ENCODE data around the gene PDZRN3. TPM values are rescaled to one million over a fixed set of nuclear protein-coding genes. Genes with fewer than 3 reads are reported as not detected.

Gene PDZRN3
- total RNA-seq, 1 experiment from 2014 or later = 0.55 TPM

DNA sequence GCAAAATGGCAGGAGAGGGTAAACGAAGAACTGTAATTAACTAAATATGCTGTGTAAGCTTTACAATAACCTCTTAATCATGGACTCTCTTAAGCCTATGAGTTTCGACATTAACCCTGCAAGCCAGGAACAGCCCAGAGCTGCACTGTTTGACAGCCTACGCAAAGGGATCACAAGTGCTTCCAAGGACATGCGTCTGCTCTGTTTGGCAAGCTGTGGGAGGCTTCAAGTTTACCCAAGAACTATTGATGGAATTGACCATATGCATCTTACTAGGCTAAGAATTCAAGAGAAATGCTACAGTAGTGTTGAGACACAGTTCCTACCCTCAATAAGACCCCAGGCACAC lies 66.0 kb downstream of the PDZRN3 start:
- no peak for DNase-seq (ENCODE audit: low read depth)

DNA sequence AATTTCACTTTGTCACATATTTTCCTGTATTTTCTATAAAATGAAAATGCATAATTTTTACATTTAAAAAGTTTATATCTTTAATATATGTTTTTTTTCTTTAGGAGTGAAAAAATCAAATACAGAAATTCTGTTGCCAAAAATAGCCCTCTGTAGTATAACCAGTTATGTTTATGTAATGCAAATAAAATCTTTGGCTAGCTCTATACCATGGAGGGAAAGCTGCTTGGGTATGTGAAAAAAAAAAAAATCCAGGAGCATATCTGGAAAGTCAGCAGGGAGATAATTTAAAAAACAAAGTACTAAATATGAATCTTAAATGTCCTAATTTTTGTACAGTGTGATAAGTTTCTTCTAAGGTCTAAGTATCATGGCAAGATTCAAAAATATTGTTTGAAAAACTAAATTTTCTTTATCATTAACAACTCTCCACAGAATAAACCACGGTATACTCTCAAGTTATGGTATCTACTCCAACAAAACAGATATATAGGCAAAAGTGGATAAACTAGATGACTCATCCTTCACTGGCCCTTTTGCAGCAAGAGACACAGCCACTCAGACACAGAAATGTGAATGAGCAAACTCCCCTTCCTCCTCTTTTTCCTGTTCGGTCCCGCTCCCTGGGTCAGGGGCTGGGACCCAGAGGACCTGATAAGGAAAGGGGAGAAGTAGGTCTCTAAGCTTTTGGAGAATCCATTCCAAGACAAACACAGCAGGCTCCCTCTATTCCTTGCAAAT lies 66.6 kb downstream of the PDZRN3 start:
- DNase-seq (ENCODE audit: low read depth) = no peak

DNA sequence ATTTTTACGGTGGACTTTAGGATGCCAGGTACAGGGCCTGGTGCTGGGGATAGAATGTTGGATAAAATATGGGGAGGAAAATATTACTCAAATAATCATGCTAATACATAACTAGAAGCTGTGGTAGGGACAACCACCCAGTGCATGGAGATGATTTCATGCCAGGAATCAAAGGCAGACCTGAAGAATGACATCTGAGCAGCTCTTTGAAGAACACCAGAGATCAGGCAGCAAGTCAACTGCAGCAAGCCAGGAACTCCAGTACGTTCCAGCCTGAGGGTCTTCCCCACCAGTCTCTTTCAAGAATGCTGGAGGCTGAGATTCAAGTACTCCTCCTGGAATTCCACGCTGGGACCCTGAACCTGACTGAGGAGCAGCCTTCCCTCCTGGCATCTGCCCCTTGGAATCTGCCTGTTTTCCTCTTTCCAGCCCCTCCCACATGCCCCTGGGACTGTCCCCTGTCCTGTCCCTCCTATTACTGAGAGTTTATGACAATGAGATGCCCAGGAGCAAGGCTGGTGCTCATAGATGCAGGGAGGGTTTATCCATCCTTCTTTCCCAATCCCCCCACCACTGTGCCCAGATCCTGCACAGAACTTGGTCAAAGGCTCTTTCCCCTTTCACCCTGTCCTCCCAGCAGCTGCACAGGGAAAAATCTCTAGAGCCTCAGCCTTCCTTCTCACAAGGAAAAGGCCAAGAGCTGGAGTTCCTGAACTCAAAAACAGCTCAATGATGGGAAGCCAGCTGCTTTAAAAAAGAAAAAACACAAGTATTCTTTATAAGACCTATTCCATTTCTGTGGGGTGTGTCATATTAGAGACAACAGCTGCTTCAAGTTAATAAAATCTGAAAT lies 68.0 kb downstream of the PDZRN3 start:
- DNase-seq (ENCODE audit: low read depth) = no peak

DNA sequence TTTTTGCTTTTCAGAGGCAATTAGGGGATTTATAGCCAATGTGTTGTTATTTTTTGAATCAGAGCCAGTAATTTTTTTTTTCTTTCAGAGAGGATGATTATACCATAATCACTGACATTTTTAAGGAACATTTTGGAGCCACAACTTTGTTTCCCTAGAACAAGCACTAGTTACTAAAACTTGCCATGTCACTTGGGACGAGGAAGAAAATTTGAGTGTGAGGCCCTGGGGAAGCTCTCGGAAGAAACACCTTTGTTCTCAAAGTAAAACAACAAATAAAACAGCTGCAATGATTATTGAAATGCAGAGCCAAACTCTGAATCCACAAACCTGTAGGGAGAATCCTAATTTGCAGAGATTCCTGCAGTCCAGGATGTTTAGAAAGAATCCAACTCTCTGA lies 69.7 kb downstream of the PDZRN3 start:
- DNase-seq (ENCODE audit: low read depth) = no peak

DNA sequence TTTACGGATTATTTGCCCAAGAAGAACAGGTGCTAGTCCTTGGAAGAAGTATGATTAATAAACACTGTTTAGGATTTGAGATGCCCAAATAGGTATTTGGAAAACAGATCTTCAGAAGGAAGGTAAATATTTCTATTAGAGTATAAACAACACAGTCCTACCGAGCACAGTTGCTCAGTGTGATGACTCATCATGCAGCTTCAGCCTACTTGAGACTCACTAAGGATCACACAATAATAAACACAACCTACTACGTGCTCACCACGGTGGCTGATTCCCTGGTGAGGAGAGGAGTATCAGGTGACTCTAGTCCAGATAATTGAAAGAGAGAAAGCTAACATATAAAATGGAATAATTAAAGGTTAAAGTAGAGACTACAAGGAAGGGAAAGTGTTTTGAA lies 72.0 kb downstream of the PDZRN3 start:
- DNase-seq (ENCODE audit: low read depth) = no peak

DNA sequence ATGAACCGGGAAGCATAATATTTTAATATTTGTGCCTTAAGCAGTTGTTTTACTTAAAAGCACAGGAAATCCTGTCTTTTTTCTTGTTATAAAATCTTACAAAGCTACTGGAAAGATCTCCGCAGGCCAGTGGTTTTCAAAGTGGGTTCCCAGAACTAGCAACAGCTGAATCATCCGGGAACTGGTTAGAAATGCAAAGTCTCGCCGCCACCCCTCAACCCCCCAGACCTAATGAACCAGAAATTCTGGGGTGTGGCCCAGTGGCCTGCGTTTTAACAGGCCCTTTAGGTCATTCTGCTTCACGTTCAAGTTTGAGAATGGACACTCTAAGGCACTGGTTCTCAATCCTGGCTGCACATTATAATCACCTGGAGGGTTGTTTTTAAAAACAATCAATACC lies 74.7 kb downstream of the PDZRN3 start:
- no peak for DNase-seq (ENCODE audit: low read depth)

DNA sequence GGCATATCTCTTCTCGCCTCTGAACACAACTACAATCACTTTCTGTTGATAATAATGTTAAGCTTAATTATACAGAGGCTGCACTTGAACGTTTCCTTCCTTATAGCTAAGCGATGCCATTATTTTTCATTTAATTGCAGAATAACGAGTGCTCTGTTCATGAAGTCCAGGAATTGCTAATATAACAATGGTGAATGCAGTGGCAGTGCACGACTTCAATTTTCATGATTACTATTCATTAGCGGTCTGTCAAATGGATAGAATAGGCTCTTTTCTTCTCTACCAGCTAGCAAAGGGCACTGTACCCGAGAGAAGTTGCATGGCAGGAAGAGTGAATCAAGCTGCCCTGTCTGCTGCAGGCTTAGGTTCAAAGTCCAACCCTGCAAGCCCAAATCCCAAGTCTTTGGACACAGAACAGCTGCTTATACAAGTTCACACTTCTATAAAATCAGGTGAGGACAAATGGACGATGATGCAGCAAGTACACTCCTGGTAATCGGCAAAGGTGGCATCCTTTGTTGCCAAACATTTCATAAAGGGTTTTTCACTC lies 75.6 kb downstream of the PDZRN3 start:
- no peak for DNase-seq (ENCODE audit: low read depth)

DNA sequence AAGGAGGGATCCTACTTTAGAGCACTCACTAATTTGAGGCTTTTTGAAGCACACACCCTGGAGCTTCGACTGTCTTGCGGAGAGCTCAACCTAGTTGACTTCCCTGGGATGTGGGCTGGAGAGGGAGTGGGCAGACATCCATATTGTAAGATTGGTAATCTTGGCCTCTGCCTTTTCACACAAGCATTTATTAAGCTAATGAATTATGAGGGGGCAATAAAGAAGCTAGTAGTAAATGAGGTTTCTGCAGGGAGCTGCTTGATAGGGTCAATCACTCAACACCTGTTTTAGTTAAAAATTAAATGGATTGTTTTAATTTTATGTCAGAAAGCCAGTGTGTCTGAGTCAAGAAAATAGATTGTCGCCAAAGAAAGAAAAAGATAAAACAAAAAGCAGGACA lies 76.3 kb downstream of the PDZRN3 start:
- DNase-seq (ENCODE audit: low read depth) = no peak

DNA sequence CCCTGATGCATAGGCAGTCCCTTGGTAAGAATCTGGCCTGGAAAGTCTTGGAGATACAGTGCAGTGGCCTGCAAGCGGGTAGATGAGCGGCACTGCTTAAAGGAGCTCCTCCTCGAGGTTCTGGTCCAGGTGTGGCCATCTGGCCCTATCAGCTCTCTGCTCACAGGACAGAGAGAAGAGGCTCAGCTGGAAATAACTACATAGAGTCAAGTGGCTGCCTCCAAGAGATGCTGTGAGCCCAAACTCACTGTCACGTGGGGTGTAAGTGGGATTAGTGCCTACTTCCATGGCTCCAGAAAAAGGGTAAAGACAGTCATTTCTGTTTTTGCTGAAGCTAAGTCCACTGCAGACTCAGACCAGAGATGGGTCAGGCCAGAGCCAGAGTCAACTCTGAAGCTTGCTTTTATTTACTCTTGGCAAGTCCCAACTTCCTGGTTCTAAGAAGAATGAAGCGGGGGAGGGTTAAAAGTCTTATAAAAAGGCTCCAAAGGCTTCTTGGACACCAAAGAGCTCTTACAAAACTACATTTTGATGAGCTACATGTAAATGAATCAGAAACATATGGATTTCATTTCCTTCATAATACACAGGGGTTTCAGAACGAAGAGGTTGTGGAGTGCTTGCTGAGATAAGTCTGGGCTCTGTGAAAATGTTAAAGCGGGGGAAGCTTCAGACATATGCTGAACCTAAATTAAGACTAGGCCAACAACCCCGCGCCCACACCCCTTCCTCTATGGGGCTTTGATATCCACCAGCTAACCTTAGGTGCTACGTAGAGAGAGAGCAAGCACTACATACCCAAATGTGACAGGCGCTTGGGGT lies 77.1 kb downstream of the PDZRN3 start:
- no peak for DNase-seq (ENCODE audit: low read depth)

DNA sequence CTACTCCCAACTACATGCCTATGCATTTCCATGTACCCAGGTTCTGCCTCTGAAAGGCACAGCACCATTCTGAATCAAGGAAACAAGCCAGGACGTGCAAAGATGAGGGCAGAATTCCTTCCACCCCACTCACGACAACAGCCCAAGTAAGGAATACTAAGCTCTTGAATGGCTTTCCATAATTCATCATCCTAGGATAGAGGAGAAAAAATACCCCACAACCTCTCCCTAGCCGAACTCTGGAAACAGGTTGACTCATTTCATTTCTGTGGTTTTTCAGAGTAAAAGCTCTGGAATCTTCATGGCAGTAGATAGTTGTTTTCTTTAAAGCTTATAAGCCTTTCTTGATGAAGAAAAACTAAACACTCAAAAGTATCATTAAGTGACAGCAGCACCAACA lies 77.8 kb downstream of the PDZRN3 start:
- DNase-seq (ENCODE audit: low read depth) = peak; percentile 36

DNA sequence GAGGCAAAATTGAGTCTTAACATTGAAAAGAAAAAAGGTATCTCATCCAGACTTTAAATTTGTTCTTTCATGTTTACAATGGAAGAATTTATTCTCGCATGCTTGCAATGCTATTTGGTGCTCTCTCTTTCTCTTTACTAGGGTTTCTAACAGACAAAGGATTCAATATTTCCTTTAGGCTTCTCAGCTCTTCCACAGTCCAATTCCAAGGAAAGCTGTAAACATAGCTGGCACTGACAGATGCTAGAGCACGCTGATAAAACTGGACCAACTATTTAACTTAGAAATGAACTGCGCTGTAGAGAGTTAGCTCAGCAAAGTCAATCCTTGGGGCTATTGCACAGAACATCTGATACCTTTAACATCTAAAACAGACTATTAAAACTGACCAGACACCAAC lies 81.3 kb downstream of the PDZRN3 start:
- no peak for DNase-seq (ENCODE audit: low read depth)

DNA sequence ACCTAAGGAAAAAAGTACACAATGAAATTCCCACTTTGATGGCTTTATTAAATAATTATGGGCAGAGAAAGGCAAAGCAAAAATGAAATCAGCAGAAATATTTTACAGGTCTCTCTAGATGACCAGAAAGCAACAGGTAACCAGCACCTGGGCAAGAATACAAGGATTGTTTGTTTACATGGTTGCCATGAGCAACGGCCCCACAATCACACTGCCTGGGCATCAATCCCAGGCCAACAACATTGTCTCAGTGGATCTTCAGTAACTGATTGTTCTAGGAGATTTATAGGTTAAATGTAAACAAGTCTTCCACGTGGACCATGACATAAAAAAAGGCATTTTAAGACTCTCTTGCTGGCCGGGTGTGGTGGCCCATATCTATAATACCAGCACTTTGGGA lies 82.6 kb downstream of the PDZRN3 start:
- DNase-seq (ENCODE audit: low read depth) = no peak

DNA sequence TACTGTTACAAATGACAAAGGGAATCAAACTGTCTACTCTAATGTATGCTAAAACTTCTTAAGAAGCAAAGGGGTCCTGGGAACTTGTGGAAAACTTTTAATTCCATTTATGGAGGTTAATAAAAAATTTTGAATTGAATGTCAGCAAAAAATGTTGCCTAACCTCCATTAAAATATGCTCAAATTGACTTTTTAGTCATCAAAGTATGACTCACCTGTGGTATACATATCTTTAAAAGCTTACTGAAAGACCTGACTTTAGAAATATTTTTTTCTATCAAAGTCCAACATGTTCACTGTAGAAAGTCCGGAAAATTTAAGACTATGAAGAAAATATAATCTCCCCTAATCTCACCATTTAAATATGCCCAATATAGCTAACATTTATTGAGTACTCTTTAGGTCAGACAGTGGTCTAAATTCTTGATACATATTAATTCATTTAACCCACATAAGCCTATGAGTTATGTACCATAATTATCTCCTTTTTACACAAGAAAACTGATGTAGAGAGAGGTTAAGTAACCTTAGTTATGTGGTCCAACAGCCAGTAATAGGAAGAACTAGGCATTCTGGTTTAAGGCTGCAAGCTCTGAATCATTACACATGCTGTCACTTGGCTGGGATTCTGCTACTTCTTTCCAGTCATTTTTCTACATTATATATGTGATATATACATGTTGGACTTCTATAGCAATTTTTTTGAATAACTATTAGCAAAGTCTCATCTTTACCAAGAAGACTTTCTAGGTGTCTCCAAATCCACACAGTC lies 83.6 kb downstream of the PDZRN3 start:
- DNase-seq (ENCODE audit: low read depth) = no peak

DNA sequence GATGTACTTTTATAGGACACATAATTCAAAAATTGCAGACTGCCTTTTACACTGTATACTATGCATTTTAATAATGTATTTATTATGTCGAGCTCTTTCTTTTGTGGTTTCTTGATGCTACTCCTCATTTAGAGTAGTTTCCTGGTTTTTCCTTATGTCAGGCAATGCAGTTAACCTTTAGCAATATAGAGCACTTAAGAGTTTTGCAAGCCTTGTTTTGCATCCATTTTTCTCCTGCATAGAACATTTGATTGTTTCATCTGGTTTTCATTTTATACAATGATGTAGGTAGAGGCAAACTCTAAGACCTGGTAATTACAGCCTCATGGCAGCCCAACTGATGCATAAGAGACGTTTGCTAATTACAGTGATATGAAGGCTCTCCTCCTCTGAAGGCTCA lies 86.3 kb downstream of the PDZRN3 start:
- no peak for DNase-seq (ENCODE audit: low read depth)

DNA sequence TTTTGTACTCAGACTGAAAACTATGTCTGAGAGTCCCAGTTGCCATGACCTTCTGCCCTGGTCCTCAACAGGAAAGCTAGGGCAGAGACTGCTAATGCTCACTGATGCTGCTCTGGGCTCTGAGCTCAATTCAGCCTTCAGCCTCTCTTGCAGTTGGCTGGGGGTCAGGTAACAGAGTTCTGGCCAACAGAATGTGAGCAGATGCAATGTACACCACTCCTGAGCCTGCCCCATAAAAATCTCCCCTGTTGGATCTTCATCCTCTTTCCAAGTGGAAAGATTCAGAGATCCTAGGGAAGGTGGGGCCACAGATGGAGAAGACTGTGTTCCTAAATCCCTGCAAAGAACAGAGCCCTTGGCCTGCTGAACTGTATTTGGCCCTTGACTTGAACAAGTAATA lies 87.8 kb downstream of the PDZRN3 start:
- DNase-seq (ENCODE audit: low read depth) = no peak

DNA sequence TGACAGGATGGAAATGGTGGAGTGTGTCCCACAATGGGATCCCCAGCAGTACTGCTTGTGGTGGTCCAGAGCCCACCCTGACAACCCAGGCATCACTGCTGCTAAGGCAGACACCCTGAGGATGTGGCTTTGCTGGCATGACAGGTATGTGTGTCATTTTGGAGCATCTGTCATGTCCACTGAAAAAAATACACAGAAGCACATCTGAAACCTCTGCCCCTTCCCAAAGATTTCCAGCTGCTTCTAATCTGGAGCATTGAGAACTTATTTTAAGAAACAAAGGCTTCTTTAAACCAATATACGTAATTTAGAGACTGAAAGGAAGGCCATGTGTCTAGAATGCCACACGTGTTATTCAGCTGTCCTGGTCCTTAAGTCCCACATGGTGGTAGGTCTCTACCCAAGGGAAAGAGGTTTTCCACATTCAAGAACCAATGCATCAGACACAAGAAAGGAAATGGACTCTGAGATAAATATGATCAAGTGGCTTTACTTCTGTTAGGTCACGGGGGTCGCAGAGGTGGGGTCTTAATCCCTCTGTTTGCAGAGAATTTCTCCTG lies 88.3 kb downstream of the PDZRN3 start:
- no peak for DNase-seq (ENCODE audit: low read depth)

DNA sequence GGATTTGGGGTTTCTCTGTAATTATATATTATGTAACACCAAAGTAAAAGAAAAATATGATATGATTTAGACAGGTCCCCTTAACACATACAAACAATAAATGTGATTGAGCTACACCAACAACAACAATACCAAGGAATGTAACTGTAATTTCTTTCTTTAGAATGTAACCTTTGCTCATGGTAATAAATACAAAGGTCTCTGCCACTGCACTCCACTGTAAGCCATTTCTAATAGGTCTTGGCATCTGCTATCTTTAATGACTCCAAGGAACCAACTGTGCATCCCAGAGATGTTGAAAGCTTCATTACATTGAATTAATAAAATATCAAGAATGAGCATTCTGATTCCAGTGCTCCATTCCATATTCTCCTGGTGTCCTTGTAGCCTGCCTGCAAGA lies 88.8 kb downstream of the PDZRN3 start:
- DNase-seq (ENCODE audit: low read depth) = no peak

DNA sequence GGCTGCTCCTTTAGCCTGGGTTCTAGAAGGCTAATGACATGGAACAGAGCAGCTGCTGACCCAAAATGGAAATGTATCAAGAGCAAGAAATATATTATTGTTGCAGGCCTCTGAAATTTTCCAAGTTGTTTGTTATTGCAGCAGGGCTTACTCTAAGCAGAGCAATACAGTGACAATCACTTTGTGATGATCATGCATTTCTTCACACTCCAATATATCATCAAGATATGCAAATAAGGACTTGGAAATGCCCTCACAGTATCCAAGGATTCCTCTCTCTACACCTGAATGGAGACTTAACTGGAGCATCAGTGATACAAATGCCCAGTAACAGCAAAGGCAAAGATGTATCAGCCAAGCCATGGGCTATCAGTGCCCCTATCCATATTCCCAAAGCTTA lies 89.6 kb downstream of the PDZRN3 start:
- no peak for DNase-seq (ENCODE audit: low read depth)

DNA sequence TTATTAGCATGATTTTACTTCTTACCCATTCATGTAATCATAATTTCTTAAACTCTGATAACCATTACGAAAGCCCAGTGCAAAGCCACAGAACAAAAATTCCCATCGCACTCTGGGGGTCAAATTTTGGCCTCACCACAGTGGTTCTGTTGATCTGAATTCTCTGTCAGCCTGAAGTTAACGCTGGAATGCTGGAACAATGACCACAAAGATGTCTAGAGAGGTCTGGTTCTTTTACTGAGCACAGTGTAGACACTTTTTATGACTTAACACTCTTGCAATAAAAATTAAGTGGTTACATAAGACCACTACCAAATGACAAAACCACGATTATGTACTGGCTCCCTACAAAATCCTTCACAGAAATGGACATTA lies 94.7 kb downstream of the PDZRN3 start:
- DNase-seq (ENCODE audit: low read depth) = no peak

DNA sequence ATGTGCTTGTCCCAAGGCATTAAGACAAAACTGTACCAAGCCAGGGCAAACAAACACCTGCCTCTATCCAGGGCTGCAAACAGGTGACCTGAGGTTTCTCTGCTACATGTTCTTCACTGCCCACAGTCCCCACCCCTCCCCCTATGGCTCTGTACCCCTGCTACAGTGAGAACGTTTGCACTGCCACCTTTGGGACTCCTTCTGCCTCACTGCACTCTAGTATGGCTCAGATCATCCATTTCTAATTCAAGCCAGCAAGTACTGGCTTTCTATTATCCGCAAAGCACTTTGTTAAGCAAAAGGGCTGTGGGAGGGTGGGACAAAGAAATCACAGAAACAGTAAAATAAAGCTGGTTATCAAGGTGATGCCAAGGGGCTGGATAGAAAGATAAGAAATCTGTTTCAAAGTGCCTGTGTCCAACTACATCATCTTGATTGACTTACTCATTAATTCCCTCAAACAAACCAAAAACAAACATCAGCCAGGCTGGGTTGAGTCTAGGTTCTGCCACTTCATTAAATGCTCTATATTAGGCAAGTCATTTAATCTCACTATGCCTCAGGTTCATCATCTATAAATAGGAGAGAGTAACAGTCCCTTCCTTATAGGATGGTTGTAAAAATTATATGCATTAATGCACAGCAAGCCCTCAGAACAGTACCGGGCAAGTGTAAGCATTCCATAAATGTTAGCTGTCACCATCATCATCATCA lies 95.3 kb downstream of the PDZRN3 start:
- no peak for DNase-seq (ENCODE audit: low read depth)

Measured in HT1080 (cell line).